Coronary artery (tissue), 2 donors: ENCODE results near the gene CTNNA2.

Experiments used
- DNase-seq: peaks from one replicate; pipeline ENCODE4 v3.0.0-alpha.2; 2017; ENCODE audit warnings: low spot score
- H3K27ac ChIP-seq, 2 donors: fragments of 200-600 bp; sonication (generic); one replicate each; pipeline ENCODE4 v1.5.1; 2016 to 2019
- H3K4me3 ChIP-seq: fragments of 200-600 bp; sonication (generic); 2 replicates; pipeline ENCODE4 v1.5.1; 2016; ENCODE audit warnings: mild to moderate bottlenecking, moderate library complexity
- TF ChIP-seq, protein P1 (sequence below): fragments of 200-600 bp; sonication (generic); IDR thresholded peaks from one replicate; pipeline ENCODE4 v1.5.1; 2019; ENCODE audit warnings: antibody characterized with exemption

The CTNNA2 gene

DNA sequence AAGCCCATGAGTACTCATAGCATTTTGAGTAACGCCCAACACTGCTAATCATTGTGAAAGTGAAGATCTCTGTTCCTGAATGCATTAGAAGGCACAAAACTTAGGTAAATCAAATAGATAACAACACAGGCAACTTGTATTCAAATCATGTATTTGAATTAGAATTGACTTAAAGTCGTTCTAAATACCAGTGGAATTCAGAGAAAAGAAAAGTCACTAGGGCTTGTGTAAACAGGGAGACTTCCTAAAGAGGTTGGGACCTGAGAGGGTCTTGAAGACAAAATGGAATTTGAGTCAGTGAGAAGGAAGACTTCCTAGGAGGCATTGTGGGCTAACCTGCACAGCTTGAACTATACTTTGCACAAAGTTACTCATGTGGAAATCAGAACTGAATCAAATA is 127.2 kb downstream of the CTNNA2 start:
- TF ChIP-seq, protein P1, sequence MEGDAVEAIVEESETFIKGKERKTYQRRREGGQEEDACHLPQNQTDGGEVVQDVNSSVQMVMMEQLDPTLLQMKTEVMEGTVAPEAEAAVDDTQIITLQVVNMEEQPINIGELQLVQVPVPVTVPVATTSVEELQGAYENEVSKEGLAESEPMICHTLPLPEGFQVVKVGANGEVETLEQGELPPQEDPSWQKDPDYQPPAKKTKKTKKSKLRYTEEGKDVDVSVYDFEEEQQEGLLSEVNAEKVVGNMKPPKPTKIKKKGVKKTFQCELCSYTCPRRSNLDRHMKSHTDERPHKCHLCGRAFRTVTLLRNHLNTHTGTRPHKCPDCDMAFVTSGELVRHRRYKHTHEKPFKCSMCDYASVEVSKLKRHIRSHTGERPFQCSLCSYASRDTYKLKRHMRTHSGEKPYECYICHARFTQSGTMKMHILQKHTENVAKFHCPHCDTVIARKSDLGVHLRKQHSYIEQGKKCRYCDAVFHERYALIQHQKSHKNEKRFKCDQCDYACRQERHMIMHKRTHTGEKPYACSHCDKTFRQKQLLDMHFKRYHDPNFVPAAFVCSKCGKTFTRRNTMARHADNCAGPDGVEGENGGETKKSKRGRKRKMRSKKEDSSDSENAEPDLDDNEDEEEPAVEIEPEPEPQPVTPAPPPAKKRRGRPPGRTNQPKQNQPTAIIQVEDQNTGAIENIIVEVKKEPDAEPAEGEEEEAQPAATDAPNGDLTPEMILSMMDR = no peak
- no peak overlapping the region for H3K4me3 ChIP-seq
- no peak overlapping the region for H3K27ac ChIP-seq
- DNase-seq = no peak

DNA sequence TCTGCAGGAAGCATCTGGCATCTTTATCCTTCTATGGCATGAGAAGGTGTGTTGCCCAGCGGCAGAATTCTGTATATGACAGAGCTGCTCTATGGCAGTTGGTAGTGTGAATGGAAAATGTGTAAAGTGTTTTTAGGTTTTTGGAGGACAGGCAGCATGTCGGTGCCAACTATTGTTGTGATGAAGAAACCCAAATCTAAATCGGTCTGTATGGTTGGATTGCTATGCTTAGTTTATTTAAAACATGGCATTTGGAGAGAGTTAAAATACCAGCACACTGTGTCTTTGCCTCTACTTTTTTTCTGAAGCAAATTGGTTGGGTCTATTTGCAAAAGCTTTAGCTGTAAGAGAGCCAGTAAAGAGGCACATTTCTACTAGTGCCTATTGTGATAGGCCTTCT is 136.7 kb downstream of the CTNNA2 start:
- TF ChIP-seq, protein P1 = no peak
- H3K27ac ChIP-seq = no peak overlapping the region
- no peak for DNase-seq
- no peak overlapping the region for H3K4me3 ChIP-seq

DNA sequence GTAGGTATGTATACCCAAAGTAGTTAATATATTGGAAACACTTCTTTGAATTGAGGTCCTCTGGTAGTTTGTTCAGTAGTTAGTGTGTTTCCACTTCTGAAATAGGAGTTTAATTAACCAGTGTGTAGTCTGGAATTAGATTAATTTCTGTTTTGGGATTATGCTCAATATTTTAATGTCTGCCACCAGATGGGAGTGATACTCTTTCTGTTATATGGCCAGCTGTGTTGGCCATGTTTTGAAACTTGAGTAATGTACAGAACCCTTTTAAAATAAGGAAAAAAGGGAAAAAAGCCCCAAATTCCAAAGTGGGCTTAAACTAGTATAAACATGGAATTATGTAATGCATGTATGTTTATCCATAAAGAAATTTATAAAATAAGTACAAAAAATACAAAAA is 147.7 kb downstream of the CTNNA2 start:
- Histone ChIP-seq H3K27ac (no peak overlapping the region), H3K4me3 (no peak overlapping the region)
- no peak for DNase-seq
- TF ChIP-seq, protein P1 = no peak

DNA sequence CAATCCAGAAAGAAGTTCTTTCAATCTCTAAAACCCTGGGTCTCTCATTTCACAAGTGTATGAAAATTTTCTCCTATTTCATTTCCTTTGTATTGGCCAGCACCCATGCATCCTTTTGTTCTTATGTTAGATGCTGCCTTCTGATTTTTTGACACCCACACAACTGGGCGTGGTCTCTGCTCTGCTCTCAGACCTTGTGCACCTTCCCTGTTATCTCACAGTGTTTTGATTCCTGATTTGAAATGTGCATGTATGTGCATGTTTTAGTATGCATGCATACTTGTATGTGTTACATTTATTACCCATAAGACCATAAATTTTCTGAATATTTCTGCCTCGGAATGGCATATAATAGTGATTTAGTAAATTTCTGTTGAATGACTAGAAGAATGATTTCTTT is 152.2 kb downstream of the CTNNA2 start:
- no peak overlapping the region for H3K4me3 ChIP-seq
- no peak for DNase-seq
- H3K27ac ChIP-seq = no peak overlapping the region
- TF ChIP-seq, protein P1 = no peak

DNA sequence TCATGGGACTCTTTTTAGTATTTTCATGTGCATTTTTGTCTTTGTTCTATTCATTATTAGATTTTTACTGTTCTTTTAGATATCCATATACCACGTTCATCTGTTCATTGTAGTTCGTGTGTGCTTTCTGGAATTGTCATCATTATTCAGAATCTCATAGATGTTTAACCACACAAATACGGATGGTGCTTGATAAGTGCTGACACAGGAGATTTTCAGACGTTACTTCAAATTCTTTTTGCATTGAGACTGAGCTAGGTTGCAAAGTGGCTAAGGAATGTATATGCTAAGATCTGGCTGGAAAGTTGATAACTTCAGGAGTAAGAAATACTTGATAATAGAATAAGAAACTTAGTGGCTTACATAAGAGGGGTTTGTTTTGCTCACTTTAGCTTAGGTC is 153.6 kb downstream of the CTNNA2 start:
- TF ChIP-seq, protein P1 = no peak
- no peak overlapping the region for H3K4me3 ChIP-seq
- no peak for DNase-seq
- no peak overlapping the region for H3K27ac ChIP-seq

DNA sequence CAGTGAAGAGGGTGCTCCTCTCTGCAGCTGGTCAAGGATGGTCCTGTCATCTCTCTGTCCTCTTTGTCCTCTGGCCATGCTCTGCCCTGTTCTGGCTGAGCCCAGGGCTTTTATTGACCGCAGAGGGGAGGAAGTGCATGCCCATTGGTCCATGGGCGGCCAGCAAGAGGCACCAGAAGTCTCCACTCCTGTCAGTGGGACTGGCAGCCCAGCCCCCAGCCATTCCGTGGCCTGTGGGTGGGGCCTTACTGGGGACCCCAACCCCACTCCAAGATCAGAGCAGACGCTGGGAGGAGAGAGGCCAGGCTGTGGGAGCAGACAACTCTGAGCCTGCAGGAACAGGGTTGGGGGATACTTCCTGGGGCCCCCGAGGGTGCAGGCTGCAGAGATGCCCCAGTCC is 156.9 kb downstream of the CTNNA2 start:
- Histone ChIP-seq H3K27ac (no peak overlapping the region), H3K4me3 (no peak overlapping the region)
- DNase-seq = no peak
- TF ChIP-seq, protein P1 = no peak

DNA sequence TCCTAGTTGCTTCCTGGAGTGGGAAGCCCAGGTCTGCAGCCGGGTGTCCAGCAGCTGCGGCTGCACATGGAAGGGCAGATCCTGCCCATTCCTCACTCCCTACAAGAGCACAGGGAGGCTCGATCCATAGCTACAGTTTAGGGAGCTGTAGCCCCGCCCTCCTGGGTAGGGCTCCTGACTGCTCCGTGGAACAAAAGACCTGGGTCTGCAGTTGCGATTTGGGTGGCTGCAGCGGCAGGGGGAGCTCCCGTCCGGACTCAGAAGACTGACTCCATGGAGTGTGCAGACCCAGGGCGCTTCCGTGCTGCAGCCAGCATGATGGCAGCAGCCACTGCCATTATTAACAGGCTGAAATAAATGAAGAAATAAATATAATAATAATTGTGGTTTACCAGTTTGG is 157.3 kb downstream of the CTNNA2 start:
- no peak for DNase-seq
- no peak overlapping the region for H3K27ac ChIP-seq
- H3K4me3 ChIP-seq = no peak overlapping the region
- TF ChIP-seq, protein P1 = no peak
